ENCODE results near the gene VRTN.

Gene VRTN

GRCh38 chr14:74357585-74357984, 9.3 kb downstream of the VRTN start:
- TF ChIP-seq FOXP2 (optimal IDR thresholded peaks at IDR 0.05; ENCODE audit: borderline replicate concordance, extremely low read depth, extremely low read length, insufficient read depth) (no peak), TAF1 (IDR thresholded peaks at IDR 0.05; ENCODE audit: borderline replicate concordance, insufficient read depth, low read length) (no peak), SIN3A (IDR thresholded peaks at IDR 0.05; ENCODE audit: borderline replicate concordance, insufficient read depth, low read length) (no peak), POLR2AphosphoS5 (IDR thresholded peaks at IDR 0.05; ENCODE audit: low read depth, low read length) (no peak), REST (IDR thresholded peaks at IDR 0.05; ENCODE audit: insufficient read depth in 1 of 2, low read depth in 2 of 2, low read length in 2 of 2) (no peak)

DNA sequence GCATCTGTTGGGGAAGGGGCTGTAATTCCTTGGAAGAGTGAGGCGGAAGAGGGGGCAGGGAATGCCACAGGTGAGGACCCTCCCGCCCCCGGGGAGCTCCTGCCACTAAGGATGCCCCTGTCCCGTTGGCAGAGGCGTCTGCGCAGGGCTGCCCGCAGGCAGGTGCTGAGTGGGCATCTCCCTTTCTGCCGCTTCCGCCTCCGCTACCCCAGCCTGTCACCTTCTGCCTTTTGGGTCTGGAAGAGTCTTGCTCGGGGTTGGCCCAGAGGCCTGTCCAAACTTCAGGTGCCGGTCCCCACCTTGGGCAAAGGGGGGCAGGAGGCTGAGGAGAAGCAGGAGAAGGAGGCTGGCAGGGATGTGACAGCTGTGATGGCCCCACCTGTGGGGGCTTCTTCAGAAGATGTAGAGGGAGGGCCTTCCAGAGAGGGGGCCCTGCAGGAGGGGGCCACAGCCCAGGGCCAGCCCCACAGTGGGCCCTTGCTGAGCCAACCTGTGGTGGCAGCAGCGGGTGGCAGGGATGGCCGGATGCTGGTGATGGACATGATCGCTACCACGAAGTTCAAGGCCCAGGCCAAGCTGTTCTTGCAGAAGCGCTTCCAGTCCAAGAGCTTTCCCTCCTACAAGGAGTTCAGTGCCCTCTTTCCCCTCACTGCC, 10.0 kb downstream of the VRTN start:
- TF ChIP-seq FOXP2 (optimal IDR thresholded peaks at IDR 0.05; ENCODE audit: borderline replicate concordance, extremely low read depth, extremely low read length, insufficient read depth) (no peak), SIN3A (IDR thresholded peaks at IDR 0.05; ENCODE audit: borderline replicate concordance, insufficient read depth, low read length) (no peak), REST (IDR thresholded peaks at IDR 0.05; ENCODE audit: insufficient read depth in 1 of 2, low read depth in 2 of 2, low read length in 2 of 2) (no peak), TAF1 (IDR thresholded peaks at IDR 0.05; ENCODE audit: borderline replicate concordance, insufficient read depth, low read length) (no peak), POLR2AphosphoS5 (IDR thresholded peaks at IDR 0.05; ENCODE audit: low read depth, low read length) (no peak)

DNA sequence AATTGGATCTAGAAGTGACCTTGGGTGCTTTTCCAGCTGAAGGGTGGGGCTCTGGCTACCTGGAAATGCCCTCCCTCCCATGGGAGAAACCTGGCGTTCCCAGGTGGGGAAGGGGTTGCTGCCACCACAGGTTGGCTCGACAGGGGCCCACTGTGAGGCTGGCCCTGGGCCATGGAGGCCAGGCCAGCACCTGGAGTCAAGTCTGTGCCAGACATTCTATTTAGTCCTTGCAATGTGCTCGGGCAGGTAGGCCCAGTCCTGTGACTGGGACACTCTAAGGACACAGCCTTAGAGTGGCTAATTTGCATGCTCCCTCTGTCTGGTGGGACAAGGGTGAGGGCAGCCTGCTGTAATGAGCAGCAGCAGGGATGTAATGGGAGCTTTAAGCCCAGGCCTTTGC, 11.9 kb downstream of the VRTN start:
- TF ChIP-seq REST (IDR thresholded peaks at IDR 0.05; ENCODE audit: insufficient read depth in 1 of 2, low read depth in 2 of 2, low read length in 2 of 2) = no peak
- no peak for TF ChIP-seq FOXP2 (optimal IDR thresholded peaks at IDR 0.05; ENCODE audit: borderline replicate concordance, extremely low read depth, extremely low read length, insufficient read depth)
- no peak for TF ChIP-seq TAF1 (IDR thresholded peaks at IDR 0.05; ENCODE audit: borderline replicate concordance, insufficient read depth, low read length)
- no peak for TF ChIP-seq SIN3A (IDR thresholded peaks at IDR 0.05; ENCODE audit: borderline replicate concordance, insufficient read depth, low read length)
- TF ChIP-seq POLR2AphosphoS5 (IDR thresholded peaks at IDR 0.05; ENCODE audit: low read depth, low read length) = no peak

GRCh38 chr14:74362361-74362915, 14.2 kb downstream of the VRTN start:
- TF ChIP-seq REST (IDR thresholded peaks at IDR 0.05; ENCODE audit: insufficient read depth in 1 of 2, low read depth in 2 of 2, low read length in 2 of 2) (no peak), FOXP2 (optimal IDR thresholded peaks at IDR 0.05; ENCODE audit: borderline replicate concordance, extremely low read depth, extremely low read length, insufficient read depth) (no peak), POLR2AphosphoS5 (IDR thresholded peaks at IDR 0.05; ENCODE audit: low read depth, low read length) (no peak), TAF1 (IDR thresholded peaks at IDR 0.05; ENCODE audit: borderline replicate concordance, insufficient read depth, low read length) (no peak), SIN3A (IDR thresholded peaks at IDR 0.05; ENCODE audit: borderline replicate concordance, insufficient read depth, low read length) (no peak)

All from PFSK-1 (cell line).